ENCODE data around the gene MEF2A. TPM values are rescaled to one million over a fixed set of nuclear protein-coding genes. Genes with fewer than 3 reads are reported as not detected.

Gene MEF2A
- total RNA-seq, 2 donors from 2014 or later: 20.1 to 36.8 TPM

DNA sequence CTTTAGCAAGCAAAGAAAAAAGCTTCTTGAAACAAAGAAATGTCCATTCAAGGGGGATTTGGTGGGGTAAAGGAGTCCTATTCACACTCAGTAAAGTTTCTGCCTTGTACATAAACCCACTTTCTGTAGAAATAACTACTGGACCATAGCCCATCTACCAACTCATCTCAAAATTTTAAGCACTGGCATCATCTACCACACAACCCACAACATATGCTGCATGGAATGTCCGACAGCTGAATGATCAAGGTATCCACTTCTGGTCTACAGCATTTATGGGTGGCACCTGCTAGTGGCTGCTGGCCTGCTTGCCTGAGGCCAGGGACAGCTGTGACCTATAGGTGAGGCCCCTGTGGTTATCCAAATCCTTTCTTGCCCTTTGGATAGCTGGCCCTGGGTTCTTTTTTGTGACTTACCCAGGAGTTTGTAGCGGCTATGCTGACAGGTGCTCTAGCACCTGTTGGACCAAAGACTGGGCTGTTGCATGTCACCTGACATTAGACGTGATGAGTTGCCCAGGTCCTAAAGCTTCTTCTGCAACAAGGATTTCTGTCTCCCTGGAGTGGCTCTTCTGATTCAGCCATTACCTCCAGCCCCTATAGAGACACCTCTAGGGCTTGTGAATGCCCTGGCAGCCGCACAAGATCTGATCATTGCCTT, 19.2 kb upstream of the MEF2A start:
- no peak overlapping the region for H3K4me3 ChIP-seq

DNA sequence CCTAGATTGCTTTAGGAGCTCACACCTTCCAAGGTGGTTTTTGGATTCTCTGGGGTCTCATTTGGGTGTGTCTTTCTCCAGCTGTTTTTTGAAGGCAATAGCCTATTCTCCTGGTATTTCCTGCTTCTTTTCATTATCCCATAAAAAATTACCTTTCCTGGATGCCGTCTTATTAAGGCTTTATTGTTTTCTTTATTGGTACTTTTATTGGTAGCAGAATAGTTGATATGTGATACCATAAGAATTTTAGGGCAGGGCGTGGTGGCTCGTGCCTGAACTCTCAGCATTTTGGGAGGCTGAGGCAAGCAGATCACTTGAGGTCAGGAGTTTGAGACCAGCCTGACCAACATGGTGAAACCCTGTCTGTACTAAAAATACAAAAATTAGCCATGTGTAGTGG, 18.3 kb upstream of the MEF2A start:
- Histone ChIP-seq H3K27ac (no peak overlapping the region), H3K36me3 (no peaks in the 10 kb centered on the region), H3K4me1 (peaks cover 3% of the 10 kb centered on the region), H3K27me3 (no peaks in the 10 kb centered on the region), H3K9ac (ENCODE audit: low read depth in 2 of 2, low read length in 2 of 2) (no peak overlapping the region), H3K4me3 (no peak overlapping the region), H3K9me3 (no peaks in the 10 kb centered on the region)
- DNase-seq: no peak
- intact Hi-C loops (cut with DNase I): no loop called here
- TF ChIP-seq, protein P1, sequence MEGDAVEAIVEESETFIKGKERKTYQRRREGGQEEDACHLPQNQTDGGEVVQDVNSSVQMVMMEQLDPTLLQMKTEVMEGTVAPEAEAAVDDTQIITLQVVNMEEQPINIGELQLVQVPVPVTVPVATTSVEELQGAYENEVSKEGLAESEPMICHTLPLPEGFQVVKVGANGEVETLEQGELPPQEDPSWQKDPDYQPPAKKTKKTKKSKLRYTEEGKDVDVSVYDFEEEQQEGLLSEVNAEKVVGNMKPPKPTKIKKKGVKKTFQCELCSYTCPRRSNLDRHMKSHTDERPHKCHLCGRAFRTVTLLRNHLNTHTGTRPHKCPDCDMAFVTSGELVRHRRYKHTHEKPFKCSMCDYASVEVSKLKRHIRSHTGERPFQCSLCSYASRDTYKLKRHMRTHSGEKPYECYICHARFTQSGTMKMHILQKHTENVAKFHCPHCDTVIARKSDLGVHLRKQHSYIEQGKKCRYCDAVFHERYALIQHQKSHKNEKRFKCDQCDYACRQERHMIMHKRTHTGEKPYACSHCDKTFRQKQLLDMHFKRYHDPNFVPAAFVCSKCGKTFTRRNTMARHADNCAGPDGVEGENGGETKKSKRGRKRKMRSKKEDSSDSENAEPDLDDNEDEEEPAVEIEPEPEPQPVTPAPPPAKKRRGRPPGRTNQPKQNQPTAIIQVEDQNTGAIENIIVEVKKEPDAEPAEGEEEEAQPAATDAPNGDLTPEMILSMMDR (IDR thresholded peaks at IDR 0.05): no peak

More for the DNA sequence above, 19.2 kb upstream of the MEF2A start:
- intact Hi-C loops (cut with DNase I): no loop called here
- Histone ChIP-seq H3K9me3 (no peaks in the 10 kb centered on the region), H3K27ac (no peak overlapping the region), H3K27me3 (no peaks in the 10 kb centered on the region), H3K9ac (ENCODE audit: low read depth in 2 of 2, low read length in 2 of 2) (no peak overlapping the region), H3K36me3 (no peaks in the 10 kb centered on the region), H3K4me1 (peaks cover 3% of the 10 kb centered on the region)
- TF ChIP-seq, protein P1 (IDR thresholded peaks at IDR 0.05): no peak
- no peak for DNase-seq

DNA sequence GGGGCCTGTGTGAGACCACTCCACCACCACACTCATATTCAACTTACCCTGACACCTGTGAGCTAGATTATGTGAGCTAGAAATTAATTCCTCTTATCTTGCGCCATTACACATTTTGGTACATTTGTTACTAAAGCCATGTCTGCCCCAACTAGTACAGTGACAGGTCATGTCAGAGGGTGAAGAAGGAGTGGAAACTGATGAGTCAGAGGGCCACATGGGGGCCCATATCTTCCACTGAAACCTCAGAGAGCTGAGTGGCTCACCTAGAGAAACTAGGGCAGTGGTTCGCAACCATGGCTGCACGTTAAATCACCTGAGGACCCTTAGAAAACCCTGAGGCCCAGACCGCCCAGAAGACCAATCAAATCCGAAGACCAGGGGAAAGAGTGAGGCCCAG, 15.7 kb upstream of the MEF2A start:
- Histone ChIP-seq H3K36me3 (no peaks in the 10 kb centered on the region), H3K4me3 (no peak overlapping the region), H3K27me3 (no peaks in the 10 kb centered on the region), H3K9ac (ENCODE audit: low read depth in 2 of 2, low read length in 2 of 2) (no peak overlapping the region), H3K4me1 (peaks cover 3% of the 10 kb centered on the region), H3K27ac (no peak overlapping the region), H3K9me3 (no peaks in the 10 kb centered on the region)
- intact Hi-C loops (cut with DNase I): no loop called here
- no peak for DNase-seq
- TF ChIP-seq, protein P1 (IDR thresholded peaks at IDR 0.05): no peak

DNA sequence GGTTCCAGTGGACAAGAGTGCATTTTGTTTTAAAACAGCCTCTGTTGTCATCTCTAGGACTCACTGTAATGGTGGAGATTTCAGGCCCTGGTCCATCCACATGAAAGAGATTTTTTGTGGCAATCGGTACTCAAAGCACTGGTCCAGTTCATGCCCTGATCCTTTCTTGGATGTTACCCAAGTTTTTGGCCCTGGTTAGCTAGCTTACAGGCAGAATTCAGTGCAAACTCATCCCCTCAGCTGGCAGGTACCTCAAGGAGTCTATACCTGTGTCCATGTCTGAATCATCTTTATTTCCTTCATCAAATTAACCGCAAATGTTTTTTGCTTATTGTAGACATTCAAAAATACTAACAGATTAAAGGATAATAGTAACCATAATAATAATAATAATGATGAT, 13.7 kb upstream of the MEF2A start:
- intact Hi-C loops (cut with DNase I): no loop called here
- DNase-seq: no peak
- Histone ChIP-seq H3K36me3 (no peaks in the 10 kb centered on the region), H3K9ac (ENCODE audit: low read depth in 2 of 2, low read length in 2 of 2) (no peak overlapping the region), H3K9me3 (no peaks in the 10 kb centered on the region), H3K27me3 (no peaks in the 10 kb centered on the region), H3K4me3 (no peak overlapping the region), H3K4me1 (peaks cover 3% of the 10 kb centered on the region), H3K27ac (no peak overlapping the region)
- TF ChIP-seq, protein P1 (IDR thresholded peaks at IDR 0.05): no peak

DNA sequence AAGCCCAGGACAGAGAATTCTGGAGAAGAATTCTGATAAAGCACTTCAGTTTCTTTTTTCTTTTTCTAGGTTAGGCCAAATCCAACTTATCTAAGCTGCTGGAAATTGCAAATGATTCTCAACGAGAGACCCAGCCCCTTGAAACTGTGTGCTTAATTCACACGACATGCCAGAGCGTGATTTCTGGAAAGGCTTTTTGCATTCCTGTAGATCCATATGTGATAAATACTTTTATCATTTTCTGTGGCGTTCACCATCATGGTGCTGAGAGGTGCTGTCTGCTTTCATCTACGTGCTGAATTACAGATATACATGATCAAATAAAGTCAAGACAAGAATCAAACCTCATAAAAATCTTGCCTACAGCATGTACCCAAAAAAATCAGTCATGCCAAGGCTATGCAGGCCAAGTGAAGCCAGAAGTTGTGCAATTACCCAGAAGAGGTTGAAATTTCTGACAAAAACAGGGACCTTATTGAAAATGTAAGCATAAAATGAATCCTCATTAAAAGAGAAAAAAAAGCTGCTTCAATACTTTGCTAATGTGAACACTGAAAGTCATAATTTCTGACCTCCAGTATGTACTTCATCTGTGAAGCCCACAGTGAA, 10.8 kb upstream of the MEF2A start:
- intact Hi-C loops (cut with DNase I): no loop called here

More for the DNA sequence above, 10.8 kb upstream of the MEF2A start:
- TF ChIP-seq, protein P1 (IDR thresholded peaks at IDR 0.05): no peak
- Histone ChIP-seq H3K27ac (no peak overlapping the region), H3K4me1 (no peaks in the 10 kb centered on the region), H3K9me3 (no peaks in the 10 kb centered on the region), H3K27me3 (no peaks in the 10 kb centered on the region), H3K36me3 (no peaks in the 10 kb centered on the region), H3K9ac (ENCODE audit: low read depth in 2 of 2, low read length in 2 of 2) (no peak overlapping the region), H3K4me3 (no peak overlapping the region)
- DNase-seq: no peak

Data from colonic mucosa (tissue), 4 donors.